Measurements from ENCODE around the gene ZBTB7C. TPM values are rescaled to one million over a fixed set of nuclear protein-coding genes. Genes with fewer than 3 reads are reported as not detected.

The ZBTB7C gene
- total and polyA plus RNA-seq, 10 of the 15 experiments (the other 5 are each of a cell fraction or from before 2014, with no cell fraction given), result under 0.01 to 0.08 (median 0.01) TPM; not detected in 7

DNA sequence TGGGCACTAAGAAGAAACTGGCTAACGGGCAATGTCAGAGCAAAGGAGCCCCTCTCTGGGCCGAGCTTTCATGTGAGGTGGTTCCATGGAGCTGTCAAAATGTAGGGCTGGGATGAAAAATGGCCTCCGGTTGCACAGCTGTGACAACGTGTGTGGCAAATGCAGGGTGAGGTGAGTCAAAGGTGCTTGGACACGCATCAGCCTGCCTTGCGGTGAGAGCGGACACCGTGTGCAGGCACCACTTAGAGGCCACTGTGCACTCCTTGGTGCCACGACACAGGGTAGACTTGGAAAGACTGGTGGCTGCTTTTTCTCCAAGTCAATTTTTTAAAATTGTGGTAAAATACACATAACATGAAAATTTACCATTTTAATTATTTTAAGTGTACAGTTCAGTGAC, 195.4 kb downstream of the ZBTB7C start:
- H3K4me3 ChIP-seq, result no peak overlapping the region
- RAD21 ChIA-PET (ENCODE audit: unreplicated experiment), result no interaction called here
- TF ChIP-seq HDGF (IDR thresholded peaks at IDR 0.05) (no peak), NR2F1 (conservative IDR thresholded peaks at IDR 0.05) (no peak), SMC3 (IDR thresholded peaks at IDR 0.05; ENCODE audit: borderline replicate concordance, low read length) (no peak), SIN3A (IDR thresholded peaks at IDR 0.05; ENCODE audit: low read depth, low read length) (no peak), ZNF622 (IDR thresholded peaks at IDR 0.05) (no peak), JUNB (IDR thresholded peaks at IDR 0.05) (no peak), NR2C1 (IDR thresholded peaks at IDR 0.05) (no peak), CREM (IDR thresholded peaks at IDR 0.05; ENCODE audit: low read depth) (no peak), KLF5 (IDR thresholded peaks at IDR 0.05; ENCODE audit: partially characterized antibody) (no peak), RCOR1 (conservative IDR thresholded peaks at IDR 0.05; ENCODE audit: low read depth, low read length) (no peak)
- TF ChIP-seq, protein P1, sequence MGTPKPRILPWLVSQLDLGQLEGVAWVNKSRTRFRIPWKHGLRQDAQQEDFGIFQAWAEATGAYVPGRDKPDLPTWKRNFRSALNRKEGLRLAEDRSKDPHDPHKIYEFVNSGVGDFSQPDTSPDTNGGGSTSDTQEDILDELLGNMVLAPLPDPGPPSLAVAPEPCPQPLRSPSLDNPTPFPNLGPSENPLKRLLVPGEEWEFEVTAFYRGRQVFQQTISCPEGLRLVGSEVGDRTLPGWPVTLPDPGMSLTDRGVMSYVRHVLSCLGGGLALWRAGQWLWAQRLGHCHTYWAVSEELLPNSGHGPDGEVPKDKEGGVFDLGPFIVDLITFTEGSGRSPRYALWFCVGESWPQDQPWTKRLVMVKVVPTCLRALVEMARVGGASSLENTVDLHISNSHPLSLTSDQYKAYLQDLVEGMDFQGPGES (IDR thresholded peaks at IDR 0.05), result no peak
- TF ChIP-seq, protein P2, sequence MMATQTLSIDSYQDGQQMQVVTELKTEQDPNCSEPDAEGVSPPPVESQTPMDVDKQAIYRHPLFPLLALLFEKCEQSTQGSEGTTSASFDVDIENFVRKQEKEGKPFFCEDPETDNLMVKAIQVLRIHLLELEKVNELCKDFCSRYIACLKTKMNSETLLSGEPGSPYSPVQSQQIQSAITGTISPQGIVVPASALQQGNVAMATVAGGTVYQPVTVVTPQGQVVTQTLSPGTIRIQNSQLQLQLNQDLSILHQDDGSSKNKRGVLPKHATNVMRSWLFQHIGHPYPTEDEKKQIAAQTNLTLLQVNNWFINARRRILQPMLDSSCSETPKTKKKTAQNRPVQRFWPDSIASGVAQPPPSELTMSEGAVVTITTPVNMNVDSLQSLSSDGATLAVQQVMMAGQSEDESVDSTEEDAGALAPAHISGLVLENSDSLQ (IDR thresholded peaks at IDR 0.05), result no peak
- 33% methylated on average over 9 of the region's 9 CpGs for WGBS (ENCODE audit: insufficient coverage, insufficient replicate concordance, low lambda C conversion rate, missing lambda C conversion rate)
- SMC1A ChIA-PET (ENCODE audit: uncharacterized antibody, unreplicated experiment), result no interaction called here
- no TSS peak for BruUV-seq (replicated peaks)
- no peak overlapping the region for H3K27ac ChIP-seq (ENCODE audit: control insufficient read depth, insufficient read depth)
- CTCF ChIA-PET, result no interaction called here
- H4K20me1 ChIP-seq (ENCODE audit: control insufficient read depth, insufficient read depth), result no peaks in the 10 kb centered on the region
- no peak overlapping the region for H2AFZ ChIP-seq (ENCODE audit: control insufficient read depth, low read depth, low read length)
- H3K4me2 ChIP-seq (ENCODE audit: control insufficient read depth, insufficient read depth), result no peak overlapping the region
- peaks cover 0 to 3% of the 10 kb centered on the region in 2 experiments; a peak in 2 of 4 replicates for H3K27me3 ChIP-seq (replicated peaks in 1 of 2; ENCODE audit: control insufficient read depth in 2 of 2, insufficient read depth in 2 of 2, low read length in 1 of 2)
- H3K9me3 ChIP-seq (replicated peaks; ENCODE audit: control insufficient read depth, insufficient read depth, low read length), result no peaks in the 10 kb centered on the region
- no peaks in the 10 kb centered on the region for H3K79me2 ChIP-seq (ENCODE audit: control insufficient read depth, insufficient read depth, low read length)
- intact Hi-C loops (cut with micrococcal nuclease; ENCODE audit: unreplicated experiment), result no loop called here
- POLR2A ChIA-PET, result interaction anchor here (0.6 kb wide), 1 partner anchor 373 kb away, joined by 4 read pairs; no protein-coding TSS in a partner anchor
- H3K4me1 ChIP-seq (ENCODE audit: control insufficient read depth, insufficient read depth, low read length), result no peaks in the 10 kb centered on the region
- no peak for ATAC-seq
- in situ Hi-C loops (cut with MboI), result no loop called here
- FAIRE-seq, result no peak
- no peak for DNase-seq (ENCODE audit: low read depth, low spot score)
- H3K9ac ChIP-seq (ENCODE audit: control insufficient read depth, insufficient read depth, low read length), result no peak overlapping the region
- H3K36me3 ChIP-seq (ENCODE audit: control insufficient read depth in 2 of 2, insufficient read depth in 2 of 2, low read length in 1 of 2), result no peaks in the 10 kb centered on the region

All from GM12878 (cell line).